Naive B cell (primary cell): ENCODE results near the gene LAMC1. TPM values are rescaled to one million over a fixed set of nuclear protein-coding genes. Genes with fewer than 3 reads are reported as not detected.

Source experiments
- ATAC-seq, 2 donors: fragments of 150-1000 bp; cut with Tn5 transposase; 2 replicates each; pipeline ENCODE4 v1.10.0; 2021; ENCODE audit warnings: low read depth in 2 of 2, mild to moderate bottlenecking in 2 of 2, moderate library complexity in 2 of 2
- DNase-seq: peaks from one replicate; pipeline ENCODE4 v3.0.0; 2022
- H3K27ac Mint-ChIP-seq, 6 donors: one replicate each; pipeline ENCODE4 v1.8.0; 2020 to 2022; ENCODE audit warnings: mild to moderate bottlenecking in 6 of 6, mixed read lengths in 6 of 6, moderate library complexity in 5 of 6, inconsistent platforms in 2 of 6
- H3K27me3 Mint-ChIP-seq, 3 donors: one replicate each; pipeline ENCODE4 v1.8.0; 2021 to 2022; ENCODE audit warnings: mixed read lengths in 3 of 3, mild to moderate bottlenecking in 1 of 3
- H3K36me3 Mint-ChIP-seq, 2 donors: one replicate each; pipeline ENCODE4 v1.8.0; 2020 to 2022; ENCODE audit warnings: mixed read lengths in 2 of 2, inconsistent platforms in 1 of 2, mild to moderate bottlenecking in 1 of 2
- H3K4me1 Mint-ChIP-seq, 3 donors: one replicate each; pipeline ENCODE4 v1.8.0; 2020 to 2022; ENCODE audit warnings: mixed read lengths in 3 of 3, inconsistent platforms in 1 of 3, mild to moderate bottlenecking in 1 of 3, moderate library complexity in 1 of 3
- H3K4me3 Mint-ChIP-seq, 8 donors: one replicate each; pipeline ENCODE4 v1.8.0; 2020 to 2022; ENCODE audit warnings: mild to moderate bottlenecking in 8 of 8, mixed read lengths in 8 of 8, moderate library complexity in 8 of 8, inconsistent platforms in 2 of 8
- H3K9me3 Mint-ChIP-seq, 7 donors: one replicate each; pipeline ENCODE4 v1.8.0; 2020 to 2022; ENCODE audit warnings: mixed read lengths in 7 of 7, mild to moderate bottlenecking in 5 of 7, inconsistent platforms in 2 of 7, moderate library complexity in 1 of 7
- polyA plus RNA-seq, 6 donors: library from polyadenylated mRNA; unstranded; fragments of 300-500 nt; fragmentation: Illumina TruSeq; gene quantifications; one replicate each; pipeline ENCODE4 v1.2.3, GENCODE V29; 2021; ENCODE audit warnings: low read depth in 6 of 6

Gene LAMC1
- polyA plus RNA-seq, 6 donors from 2014 or later = 5.9 to 17.6 (median 13.5) TPM

GRCh38 chr1:183039330-183039729 is 16.1 kb downstream of the LAMC1 start:
- peaks cover 42 to 54% (median 51%) of the 10 kb centered on the region in 3 donors for H3K4me1 Mint-ChIP-seq
- DNase-seq (no peak), ATAC-seq (no peak)
- H3K27ac Mint-ChIP-seq = peak overlapping the region in 2 of 6 donors; percentile 44
- H3K4me3 Mint-ChIP-seq = peak overlapping the region in 1 of 8 donors; percentile 22
- H3K36me3 Mint-ChIP-seq = peaks cover 0 to 4% of the 10 kb centered on the region in 2 donors
- H3K27me3 Mint-ChIP-seq = no peaks in the 10 kb centered on the region
- no peaks in the 10 kb centered on the region for H3K9me3 Mint-ChIP-seq

GRCh38 chr1:183039985-183040447 is 16.8 kb downstream of the LAMC1 start:
- DNase-seq (no peak), ATAC-seq (peak; percentile 25)
- Mint-ChIP-seq H3K27ac (peak overlapping the region in 5 of 6 donors; percentile 20 to 80 (median 44)), H3K36me3 (peaks cover 0 to 4% of the 10 kb centered on the region in 2 donors), H3K4me1 (peaks cover 42 to 61% (median 54%) of the 10 kb centered on the region in 3 donors), H3K9me3 (no peaks in the 10 kb centered on the region), H3K27me3 (no peaks in the 10 kb centered on the region), H3K4me3 (peak overlapping the region in 6 of 8 donors; percentile 9 to 61 (median 52))

GRCh38 chr1:183040547-183040971 is 17.3 kb downstream of the LAMC1 start:
- H3K27ac Mint-ChIP-seq = peak overlapping the region in 3 of 6 donors; percentile 5 to 45 (median 42)
- H3K36me3 Mint-ChIP-seq = peaks cover 0 to 4% of the 10 kb centered on the region in 2 donors
- peaks cover 45 to 67% (median 56%) of the 10 kb centered on the region in 3 donors for H3K4me1 Mint-ChIP-seq
- no peak for DNase-seq
- H3K27me3 Mint-ChIP-seq = no peaks in the 10 kb centered on the region
- H3K9me3 Mint-ChIP-seq = no peaks in the 10 kb centered on the region
- ATAC-seq = no peak
- peak overlapping the region in 4 of 8 donors; percentile 9 to 41 (median 21) for H3K4me3 Mint-ChIP-seq

GRCh38 chr1:183043254-183043653 is 20.0 kb downstream of the LAMC1 start:
- no peak for DNase-seq
- H3K27me3 Mint-ChIP-seq = no peaks in the 10 kb centered on the region
- H3K4me3 Mint-ChIP-seq = no peak overlapping the region
- no peak for ATAC-seq
- H3K4me1 Mint-ChIP-seq = peaks cover 54 to 75% (median 64%) of the 10 kb centered on the region in 3 donors
- H3K36me3 Mint-ChIP-seq = no peaks in the 10 kb centered on the region
- H3K9me3 Mint-ChIP-seq = no peaks in the 10 kb centered on the region
- peak overlapping the region in 2 of 6 donors; percentile 53 to 88 for H3K27ac Mint-ChIP-seq

- Mint-ChIP-seq H3K9me3 (no peaks in the 10 kb centered on the region), H3K27me3 (no peaks in the 10 kb centered on the region), H3K4me1 (peaks cover 59 to 78% (median 69%) of the 10 kb centered on the region in 3 donors), H3K4me3 (no peak overlapping the region), H3K27ac (peak overlapping the region in 5 of 6 donors; percentile 6 to 55 (median 46)), H3K36me3 (no peaks in the 10 kb centered on the region)
- DNase-seq (no peak), ATAC-seq (no peak)
Observed at GRCh38 chr1:183043872-183044854, 20.9 kb downstream of the LAMC1 start.

GRCh38 chr1:183044893-183045649 is 21.9 kb downstream of the LAMC1 start:
- no peak for DNase-seq
- Mint-ChIP-seq H3K9me3 (no peaks in the 10 kb centered on the region), H3K36me3 (no peaks in the 10 kb centered on the region), H3K4me1 (peaks cover 56 to 78% (median 68%) of the 10 kb centered on the region in 3 donors), H3K4me3 (no peak overlapping the region), H3K27ac (peak overlapping the region in 2 of 6 donors; percentile 40 to 62), H3K27me3 (no peaks in the 10 kb centered on the region)
- no peak for ATAC-seq

- Mint-ChIP-seq H3K4me3 (peak overlapping the region; percentile 1 to 87 (median 62)), H3K27ac (peak overlapping the region; percentile 74 to 95 (median 88)), H3K27me3 (no peaks in the 10 kb centered on the region), H3K9me3 (no peaks in the 10 kb centered on the region), H3K36me3 (peaks cover 0 to 9% of the 10 kb centered on the region in 2 donors), H3K4me1 (peaks cover 53 to 75% (median 72%) of the 10 kb centered on the region in 3 donors)
- DNase-seq (peak; percentile 72), ATAC-seq (peak; percentile 99)
Observed at GRCh38 chr1:183048087-183049085, 25.2 kb downstream of the LAMC1 start.

- no peaks in the 10 kb centered on the region for H3K27me3 Mint-ChIP-seq
- H3K4me3 Mint-ChIP-seq = peak overlapping the region in 2 of 8 donors; percentile 68 to 84
- peak overlapping the region in 4 of 6 donors; percentile 5 to 70 (median 26) for H3K27ac Mint-ChIP-seq
- no peak for DNase-seq
- peaks cover 51 to 60% (median 55%) of the 10 kb centered on the region in 3 donors for H3K4me1 Mint-ChIP-seq
- no peaks in the 10 kb centered on the region for H3K9me3 Mint-ChIP-seq
- peaks cover 0 to 9% of the 10 kb centered on the region in 2 donors for H3K36me3 Mint-ChIP-seq
- ATAC-seq = no peak
Observed at GRCh38 chr1:183051546-183051945, 28.3 kb downstream of the LAMC1 start.

GRCh38 chr1:183052861-183053260 is 29.6 kb downstream of the LAMC1 start:
- H3K27me3 Mint-ChIP-seq = no peaks in the 10 kb centered on the region
- ATAC-seq = no peak
- peaks cover 0 to 9% of the 10 kb centered on the region in 2 donors for H3K36me3 Mint-ChIP-seq
- no peaks in the 10 kb centered on the region for H3K9me3 Mint-ChIP-seq
- peaks cover 45 to 54% (median 49%) of the 10 kb centered on the region in 3 donors for H3K4me1 Mint-ChIP-seq
- no peak for DNase-seq
- peak overlapping the region in 1 of 8 donors; percentile 2 for H3K4me3 Mint-ChIP-seq
- peak overlapping the region in 3 of 6 donors; percentile 1 to 60 (median 17) for H3K27ac Mint-ChIP-seq

GRCh38 chr1:183058851-183059502 is 35.8 kb downstream of the LAMC1 start:
- no peaks in the 10 kb centered on the region for H3K36me3 Mint-ChIP-seq
- no peak overlapping the region for H3K27ac Mint-ChIP-seq
- H3K4me1 Mint-ChIP-seq = peaks cover 4 to 12% (median 10%) of the 10 kb centered on the region in 3 donors
- DNase-seq (no peak), ATAC-seq (no peak)
- H3K9me3 Mint-ChIP-seq = no peaks in the 10 kb centered on the region
- H3K27me3 Mint-ChIP-seq = no peaks in the 10 kb centered on the region
- no peak overlapping the region for H3K4me3 Mint-ChIP-seq

- Mint-ChIP-seq H3K27ac (no peak overlapping the region), H3K4me3 (no peak overlapping the region), H3K36me3 (peaks cover 5 to 7% of the 10 kb centered on the region in 2 donors), H3K9me3 (peaks cover 0 to 6% (median 2%) of the 10 kb centered on the region in 7 donors), H3K27me3 (no peaks in the 10 kb centered on the region), H3K4me1 (peaks cover 0 to 12% (median 8%) of the 10 kb centered on the region in 3 donors)
- DNase-seq (no peak), ATAC-seq (no peak)
Observed at GRCh38 chr1:183061194-183061593, 38.0 kb downstream of the LAMC1 start.

GRCh38 chr1:183063349-183063748 is 40.1 kb downstream of the LAMC1 start:
- Mint-ChIP-seq H3K4me1 (peaks cover 0 to 7% (median 0%) of the 10 kb centered on the region in 3 donors), H3K27ac (no peak overlapping the region)

More at GRCh38 chr1:183063349-183063748, 40.1 kb downstream of the LAMC1 start:
- H3K9me3 Mint-ChIP-seq = peaks cover 0 to 7% (median 2%) of the 10 kb centered on the region in 7 donors
- peaks cover 5 to 7% of the 10 kb centered on the region in 2 donors for H3K36me3 Mint-ChIP-seq
- H3K27me3 Mint-ChIP-seq = no peaks in the 10 kb centered on the region
- DNase-seq (no peak), ATAC-seq (no peak)
- H3K4me3 Mint-ChIP-seq = no peak overlapping the region
